B cell (primary cell): ENCODE data around the gene RAD23A. TPM values are rescaled to one million over a fixed set of nuclear protein-coding genes. Genes with fewer than 3 reads are reported as not detected.

Source experiments
- ATAC-seq: fragments of 200-7000 bp; cut with Tn5 transposase; one replicate; pipeline ENCODE4 v1.10.0; 2021; ENCODE audit warnings: low read depth, mild to moderate bottlenecking, moderate number of reproducible peaks, moderate library complexity
- CTCF ChIA-PET: fragments of 350-600 bp; sonication (Branson Sonifier 250); formaldehyde crosslinking; loops from one replicate; lab custom pipeline; 2021; ENCODE audit warnings: antibody characterized with exemption, inconsistent platforms; lab: Charles Lee
- POLR2A ChIA-PET: fragments of 350-600 bp; sonication (Branson Sonifier 250); formaldehyde crosslinking; loops from one replicate; lab custom pipeline; 2021; ENCODE audit warnings: antibody characterized with exemption; lab: Charles Lee
- DNase-seq: peaks from one replicate; pipeline ENCODE4 v3.0.0; 2013
- H2AFZ ChIP-seq: 2 replicates; pipeline ENCODE4 v1.6.1; 2012; ENCODE audit warnings: mild to moderate bottlenecking, low read depth, low read length; ENCODE audit not compliant: insufficient read depth, poor library complexity, severe bottlenecking
- H3K27ac ChIP-seq, 2 donors: 1 replicate in 1 of 2; 2 replicates in 1 of 2; pipeline ENCODE4 v1.5.1; 2012 to 2013; ENCODE audit warnings: low read length in 2 of 2, mild to moderate bottlenecking in 2 of 2, moderate library complexity in 1 of 2
- H3K27me3 ChIP-seq, 4 experiments: fragments of 200-600 bp in 1 of 4; sonication (generic) in 1 of 4; replicated peaks in 1 of 4; 1 replicate in 2 of 4; 2 replicates in 2 of 4; pipeline versions ENCODE4 v1.6.1 to v1.7.0; 2013 to 2016; ENCODE audit warnings: low read length in 3 of 4, mild to moderate bottlenecking in 2 of 4, mixed read lengths in 1 of 4, moderate library complexity in 1 of 4; ENCODE audit not compliant: insufficient read depth in 4 of 4, control insufficient read depth in 3 of 4; ENCODE audit errors: control extremely low read depth in 1 of 4
- H3K36me3 ChIP-seq, 2 experiments: replicated peaks in 1 of 2; 1 replicate in 1 of 2; 2 replicates in 1 of 2; pipeline versions ENCODE4 v1.6.1 to v1.7.1; 2013; ENCODE audit warnings: low read length in 1 of 2; ENCODE audit not compliant: insufficient read depth in 2 of 2, control insufficient read depth in 1 of 2; ENCODE audit errors: control extremely low read depth in 1 of 2, extremely low read depth in 1 of 2
- H3K4me1 ChIP-seq, 2 donors: fragments of 200-600 bp in 1 of 2; sonication (generic) in 1 of 2; 1 replicate in 1 of 2; 2 replicates in 1 of 2; pipeline versions ENCODE4 v1.5.1 to v1.6.1; 2013 to 2017; ENCODE audit warnings: low read length in 2 of 2; ENCODE audit not compliant: control insufficient read depth in 2 of 2, insufficient read depth in 2 of 2
- H3K4me2 ChIP-seq: replicated peaks from 2 replicates; pipeline ENCODE3; 2012; ENCODE audit warnings: mild to moderate bottlenecking, low read depth, low read length; ENCODE audit not compliant: poor library complexity, severe bottlenecking
- H3K4me3 ChIP-seq, 5 experiments: fragments of 200-600 bp in 1 of 5; sonication (generic) in 1 of 5; 1 replicate in 3 of 5; 2 replicates in 2 of 5; pipeline versions ENCODE4 v1.5.1 to v1.7.0; 2011 to 2016; ENCODE audit warnings: low read length in 4 of 5, mild to moderate bottlenecking in 4 of 5, low read depth in 2 of 5, control low read depth in 1 of 5, moderate library complexity in 1 of 5; ENCODE audit not compliant: insufficient read depth in 1 of 5; ENCODE audit errors: control extremely low read depth in 1 of 5, extremely low read depth in 1 of 5
- H3K79me2 ChIP-seq: fragments of 200-600 bp; sonication (generic); one replicate; pipeline ENCODE4 v1.6.0; 2016; ENCODE audit warnings: low read length; ENCODE audit not compliant: control insufficient read depth, insufficient read depth
- H3K9ac ChIP-seq: fragments of 200-600 bp; sonication (generic); 2 replicates; pipeline ENCODE4 v1.6.1; 2017; ENCODE audit warnings: mild to moderate bottlenecking, low read length, moderate library complexity
- H3K9me3 ChIP-seq, 3 donors: one replicate each; pipeline versions ENCODE4 v1.6.1 to v1.7.1; 2013; ENCODE audit warnings: low read length in 2 of 3; ENCODE audit not compliant: control insufficient read depth in 2 of 3, insufficient read depth in 1 of 3; ENCODE audit errors: control extremely low read depth in 1 of 3
- H4K20me1 ChIP-seq: 2 replicates; pipeline ENCODE4 v1.6.0; 2012; ENCODE audit warnings: mild to moderate bottlenecking, low read length; ENCODE audit not compliant: insufficient read depth, control insufficient read depth, poor library complexity, severe bottlenecking
- H3K27ac Mint-ChIP-seq: one replicate; pipeline ENCODE4 v1.8.0; 2021; ENCODE audit warnings: mixed read lengths
- H3K27me3 Mint-ChIP-seq: one replicate; pipeline ENCODE4 v1.8.0; 2021; ENCODE audit warnings: mixed read lengths
- H3K4me1 Mint-ChIP-seq: one replicate; pipeline ENCODE4 v1.8.0; 2021; ENCODE audit warnings: mixed read lengths
- H3K4me3 Mint-ChIP-seq: one replicate; pipeline ENCODE4 v1.8.0; 2021; ENCODE audit warnings: mixed read lengths
- H3K9me3 Mint-ChIP-seq: one replicate; pipeline ENCODE4 v1.8.0; 2022; ENCODE audit warnings: mixed read lengths; ENCODE audit not compliant: insufficient read depth
- EZH2 ChIP-seq: IDR thresholded peaks from 2 replicates; pipeline ENCODE4 v1.6.1; 2012; ENCODE audit warnings: borderline replicate concordance, low read depth, mild to moderate bottlenecking, moderate library complexity, low read length; ENCODE audit not compliant: insufficient read depth, poor library complexity, severe bottlenecking
- WGBS: methylation state at CpG from one replicate; pipeline ENCODE4 v1.1.5; 2013; ENCODE audit warnings: missing lambda C conversion rate; ENCODE audit not compliant: insufficient coverage; 5-methylcytosine and 5-hydroxymethylcytosine counted together
- intact Hi-C: fragments of 100-400 bp; cut with micrococcal nuclease; formaldehyde crosslinking; loops from one replicate; pipeline ENCODE4 v1.10.0; 2022
- polyA plus RNA-seq: library from polyadenylated mRNA; depleted of rRNA; stranded (reverse); fragments of >200 nt; gene quantifications from 2 replicates; pipeline ENCODE4 v1.2.3, GENCODE V29; 2012
- total RNA-seq, 2 donors: library from RNA; stranded (reverse); fragments of 120-200 nt in 1 of 2; gene quantifications; 1 replicate in 1 of 2; 2 replicates in 1 of 2; pipeline versions ENCODE4 v1.2.3 to v1.2.4, GENCODE V29; 2013 to 2022
- TF ChIP-seq, protein P1 (sequence below): fragments of 200-600 bp; IDR thresholded peaks from one replicate; pipeline ENCODE4 v1.8.0; 2022; ENCODE audit warnings: antibody characterized with exemption, mild to moderate bottlenecking

Gene RAD23A
- total and polyA plus RNA-seq, 2 donors (not counting 1 experiment from before 2014, with no cell fraction given) = 100 to 106 TPM

DNA sequence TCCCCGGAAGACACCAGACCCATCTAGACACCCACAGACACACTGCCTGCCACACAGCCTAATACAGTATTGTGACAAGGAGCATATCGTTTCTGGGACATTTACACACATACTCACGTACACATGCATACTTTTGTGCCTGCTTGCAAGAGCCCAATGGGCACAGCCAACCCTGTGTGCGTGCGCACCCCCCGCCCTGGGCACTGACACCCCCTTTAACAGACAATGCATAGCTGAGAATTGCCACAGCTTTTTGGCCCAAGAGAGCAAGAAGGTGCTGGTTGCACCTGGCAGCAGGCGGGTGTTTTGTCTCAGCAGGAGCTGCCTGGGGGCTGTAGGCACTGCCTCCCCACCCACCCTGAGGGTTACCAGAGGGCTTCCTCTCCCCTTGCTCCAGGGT lies 47.9 kb downstream of the RAD23A start:
- Histone ChIP-seq H2AFZ (no peak overlapping the region), H3K9me3 (peaks cover 0 to 2% (median 0%) of the 10 kb centered on the region in 3 donors), H3K36me3 (no peaks in the 10 kb centered on the region), H3K9ac (no peak overlapping the region), H3K4me2 (no peak overlapping the region), H3K79me2 (no peaks in the 10 kb centered on the region), H3K27me3 (peaks cover 0 to 24% (median 4%) of the 10 kb centered on the region in 4 experiments), H3K4me3 (no peak overlapping the region), H3K4me1 (peaks cover 10 to 11% of the 10 kb centered on the region in 2 donors), H3K27ac (no peak overlapping the region), H4K20me1 (no peaks in the 10 kb centered on the region)
- H3K27ac Mint-ChIP-seq = peak overlapping the region; percentile 46
- no peak for TF ChIP-seq EZH2
- TF ChIP-seq, protein P1, sequence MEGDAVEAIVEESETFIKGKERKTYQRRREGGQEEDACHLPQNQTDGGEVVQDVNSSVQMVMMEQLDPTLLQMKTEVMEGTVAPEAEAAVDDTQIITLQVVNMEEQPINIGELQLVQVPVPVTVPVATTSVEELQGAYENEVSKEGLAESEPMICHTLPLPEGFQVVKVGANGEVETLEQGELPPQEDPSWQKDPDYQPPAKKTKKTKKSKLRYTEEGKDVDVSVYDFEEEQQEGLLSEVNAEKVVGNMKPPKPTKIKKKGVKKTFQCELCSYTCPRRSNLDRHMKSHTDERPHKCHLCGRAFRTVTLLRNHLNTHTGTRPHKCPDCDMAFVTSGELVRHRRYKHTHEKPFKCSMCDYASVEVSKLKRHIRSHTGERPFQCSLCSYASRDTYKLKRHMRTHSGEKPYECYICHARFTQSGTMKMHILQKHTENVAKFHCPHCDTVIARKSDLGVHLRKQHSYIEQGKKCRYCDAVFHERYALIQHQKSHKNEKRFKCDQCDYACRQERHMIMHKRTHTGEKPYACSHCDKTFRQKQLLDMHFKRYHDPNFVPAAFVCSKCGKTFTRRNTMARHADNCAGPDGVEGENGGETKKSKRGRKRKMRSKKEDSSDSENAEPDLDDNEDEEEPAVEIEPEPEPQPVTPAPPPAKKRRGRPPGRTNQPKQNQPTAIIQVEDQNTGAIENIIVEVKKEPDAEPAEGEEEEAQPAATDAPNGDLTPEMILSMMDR = no peak
- ATAC-seq (no peak), DNase-seq (no peak)
- 100% methylated on average over 7 of the region's 7 CpGs for WGBS
- peaks cover 17% of the 10 kb centered on the region for H3K4me1 Mint-ChIP-seq
- CTCF ChIA-PET = interaction anchor here (0.6 to 0.9 kb wide), 2 partner anchors 68 to 103 kb away, joined by 3 read pairs; no protein-coding TSS in a partner anchor
- H3K9me3 Mint-ChIP-seq = no peaks in the 10 kb centered on the region
- intact Hi-C loops = loop anchor here (5.0 kb wide), 1 partner anchor 1226 kb away; the partner anchor contains the start of gene ZNF441
- H3K27me3 Mint-ChIP-seq = peaks cover 21% of the 10 kb centered on the region
- peak overlapping the region; percentile 64 for H3K4me3 Mint-ChIP-seq
- POLR2A ChIA-PET = interaction anchor here (0.6 to 1.4 kb wide), 2 partner anchors 9 to 111 kb away, joined by 3 to 4 read pairs; no protein-coding TSS in a partner anchor
